ENCODE results near the gene HMGXB3.
A peak's percentile ranks its signal among the peaks of the same experiment; 100 is the strongest.

Gene HMGXB3

DNA sequence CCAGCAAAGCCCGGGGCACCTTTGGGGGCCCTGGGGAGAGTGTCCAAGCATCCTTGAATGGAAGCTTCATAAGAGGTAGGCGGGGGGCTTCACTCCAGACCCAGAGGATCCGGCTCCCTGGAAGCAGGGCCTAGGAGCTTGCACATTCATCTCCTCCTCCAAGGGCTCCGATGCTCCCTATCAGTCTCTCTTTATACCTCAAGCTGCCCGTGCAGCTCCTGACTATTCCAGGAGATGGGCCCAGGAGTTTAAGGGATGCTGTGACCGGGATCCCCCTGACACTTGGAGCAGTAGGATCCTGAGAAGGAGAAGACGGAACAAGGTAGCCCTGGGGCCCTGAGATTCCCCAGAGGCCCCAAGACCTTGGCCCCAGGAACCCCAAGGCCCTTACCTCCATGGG lies 59.9 kb downstream of the HMGXB3 start:
- no peaks in the 10 kb centered on the region for H3K36me3 Mint-ChIP-seq (ENCODE audit: low read depth)
- no peaks in the 10 kb centered on the region for H3K4me1 Mint-ChIP-seq (ENCODE audit: low read depth)
- no peaks in the 10 kb centered on the region for H3K27me3 Mint-ChIP-seq
- no peak overlapping the region for H3K4me3 Mint-ChIP-seq
- H3K9me3 Mint-ChIP-seq = no peaks in the 10 kb centered on the region
- no peak overlapping the region for H3K27ac Mint-ChIP-seq

- no peak overlapping the region for H3K4me3 Mint-ChIP-seq
- no peaks in the 10 kb centered on the region for H3K9me3 Mint-ChIP-seq
- no peaks in the 10 kb centered on the region for H3K4me1 Mint-ChIP-seq (ENCODE audit: low read depth)
- no peak overlapping the region for H3K27ac Mint-ChIP-seq
- no peaks in the 10 kb centered on the region for H3K36me3 Mint-ChIP-seq (ENCODE audit: low read depth)
- H3K27me3 Mint-ChIP-seq = no peaks in the 10 kb centered on the region
Observed at GRCh38 chr5:150061538-150061995, 61.0 kb downstream of the HMGXB3 start.

GRCh38 chr5:150062216-150062922 lies 61.8 kb downstream of the HMGXB3 start:
- no peaks in the 10 kb centered on the region for H3K36me3 Mint-ChIP-seq (ENCODE audit: low read depth)
- no peak overlapping the region for H3K4me3 Mint-ChIP-seq
- no peaks in the 10 kb centered on the region for H3K27me3 Mint-ChIP-seq
- no peaks in the 10 kb centered on the region for H3K9me3 Mint-ChIP-seq
- peaks cover 8% of the 10 kb centered on the region for H3K4me1 Mint-ChIP-seq (ENCODE audit: low read depth)
- H3K27ac Mint-ChIP-seq = no peak overlapping the region

DNA sequence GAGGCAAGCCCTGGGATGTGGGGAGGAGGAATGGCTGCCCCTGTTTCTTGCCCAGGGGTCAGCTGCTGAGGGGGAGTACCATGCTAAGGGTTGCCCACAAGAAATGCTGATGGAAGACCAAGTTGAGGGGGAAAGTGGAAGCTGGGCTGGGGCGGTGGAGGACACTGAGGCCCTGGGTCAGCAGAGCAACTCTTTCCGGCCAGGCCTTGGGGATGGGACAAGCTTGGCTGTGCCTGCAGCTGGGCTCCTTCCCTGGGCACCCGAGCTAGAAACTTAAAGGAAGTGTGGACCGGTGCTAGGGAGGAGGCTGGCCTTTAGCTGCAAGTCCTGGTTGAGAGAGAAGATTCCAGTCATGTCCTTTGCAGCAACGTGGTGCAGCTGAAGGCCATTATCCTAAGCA lies 63.1 kb downstream of the HMGXB3 start:
- H3K4me1 Mint-ChIP-seq (ENCODE audit: low read depth) = peaks cover 9% of the 10 kb centered on the region
- no peaks in the 10 kb centered on the region for H3K9me3 Mint-ChIP-seq
- H3K36me3 Mint-ChIP-seq (ENCODE audit: low read depth) = no peaks in the 10 kb centered on the region
- H3K27ac Mint-ChIP-seq = no peak overlapping the region
- no peak overlapping the region for H3K4me3 Mint-ChIP-seq
- no peaks in the 10 kb centered on the region for H3K27me3 Mint-ChIP-seq

DNA sequence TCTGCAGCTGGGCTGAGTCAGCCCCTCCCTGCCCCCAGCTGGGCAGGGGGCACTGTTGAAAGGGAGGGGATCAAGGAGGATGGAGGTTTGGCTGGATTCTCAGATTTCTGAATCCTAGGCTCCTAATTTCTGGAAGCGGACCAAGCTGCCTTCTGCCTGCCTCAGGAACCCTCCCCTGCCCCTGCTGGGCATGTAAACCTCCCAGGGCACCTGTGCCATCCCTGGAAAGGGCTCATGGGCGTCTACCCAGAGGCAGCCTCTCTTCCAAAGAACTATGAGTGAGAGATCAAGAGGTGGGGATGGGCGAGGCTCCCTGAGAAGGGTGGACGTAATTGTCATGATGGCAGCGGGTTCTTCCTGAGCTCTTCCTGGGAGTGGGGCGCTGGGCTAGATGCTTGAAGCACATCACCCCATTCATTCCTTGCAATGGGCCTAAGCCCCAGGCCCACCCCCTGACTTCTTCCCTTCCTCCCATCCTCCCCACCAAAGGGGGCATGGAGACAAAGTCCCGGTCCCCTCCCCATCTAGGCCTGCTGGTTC lies 64.2 kb downstream of the HMGXB3 start:
- Mint-ChIP-seq H3K4me3 (no peak overlapping the region), H3K27me3 (no peaks in the 10 kb centered on the region), H3K9me3 (no peaks in the 10 kb centered on the region), H3K27ac (no peak overlapping the region), H3K36me3 (ENCODE audit: low read depth) (no peaks in the 10 kb centered on the region), H3K4me1 (ENCODE audit: low read depth) (peaks cover 9% of the 10 kb centered on the region)

DNA sequence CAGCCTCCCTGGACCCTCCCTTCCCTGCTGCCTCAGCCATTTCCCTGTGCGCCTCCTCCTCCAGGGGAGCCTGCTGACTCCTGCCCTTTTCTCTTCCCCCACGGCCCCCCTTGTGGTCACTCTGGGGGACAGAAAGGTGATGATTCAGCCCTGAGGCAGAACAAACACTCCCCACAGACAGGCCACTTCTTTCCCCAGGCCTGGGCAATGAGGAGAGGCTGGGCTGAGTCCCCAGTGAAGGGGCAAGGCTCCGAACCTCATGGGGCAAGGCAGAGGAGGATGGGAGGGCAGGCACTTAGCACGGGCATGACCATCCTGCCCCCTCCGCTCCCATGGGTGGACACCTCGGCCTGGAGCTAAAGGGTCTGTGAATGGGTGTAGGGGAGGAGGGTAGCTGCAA lies 64.8 kb downstream of the HMGXB3 start:
- H3K4me1 Mint-ChIP-seq (ENCODE audit: low read depth) = peaks cover 9% of the 10 kb centered on the region
- no peaks in the 10 kb centered on the region for H3K36me3 Mint-ChIP-seq (ENCODE audit: low read depth)
- H3K27me3 Mint-ChIP-seq = no peaks in the 10 kb centered on the region
- H3K4me3 Mint-ChIP-seq = no peak overlapping the region
- no peak overlapping the region for H3K27ac Mint-ChIP-seq
- H3K9me3 Mint-ChIP-seq = no peaks in the 10 kb centered on the region

DNA sequence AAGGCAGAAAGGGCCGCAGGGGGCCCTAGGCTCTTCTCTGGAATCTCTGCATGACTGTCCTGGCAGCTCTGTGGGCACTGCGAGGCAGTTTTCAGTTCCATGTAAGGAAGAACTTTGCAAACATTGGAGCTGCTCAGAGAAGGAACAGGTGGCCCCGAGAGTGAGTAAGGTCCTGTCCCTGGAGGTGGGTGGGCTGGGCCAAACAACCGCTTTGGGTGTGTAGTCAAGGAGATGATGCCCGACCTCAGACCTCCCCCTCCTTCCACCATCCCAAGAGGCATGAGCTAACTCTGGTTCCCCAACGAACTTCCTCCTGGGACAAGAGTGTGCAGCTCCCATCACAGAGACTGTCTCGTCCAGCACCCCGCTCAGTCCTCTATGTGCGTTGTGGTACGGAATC lies 65.3 kb downstream of the HMGXB3 start:
- H3K36me3 Mint-ChIP-seq (ENCODE audit: low read depth) = no peaks in the 10 kb centered on the region
- H3K27ac Mint-ChIP-seq = peak overlapping the region; percentile 36
- H3K4me1 Mint-ChIP-seq (ENCODE audit: low read depth) = peaks cover 9% of the 10 kb centered on the region
- H3K27me3 Mint-ChIP-seq = no peaks in the 10 kb centered on the region
- H3K9me3 Mint-ChIP-seq = no peaks in the 10 kb centered on the region
- H3K4me3 Mint-ChIP-seq = no peak overlapping the region

DNA sequence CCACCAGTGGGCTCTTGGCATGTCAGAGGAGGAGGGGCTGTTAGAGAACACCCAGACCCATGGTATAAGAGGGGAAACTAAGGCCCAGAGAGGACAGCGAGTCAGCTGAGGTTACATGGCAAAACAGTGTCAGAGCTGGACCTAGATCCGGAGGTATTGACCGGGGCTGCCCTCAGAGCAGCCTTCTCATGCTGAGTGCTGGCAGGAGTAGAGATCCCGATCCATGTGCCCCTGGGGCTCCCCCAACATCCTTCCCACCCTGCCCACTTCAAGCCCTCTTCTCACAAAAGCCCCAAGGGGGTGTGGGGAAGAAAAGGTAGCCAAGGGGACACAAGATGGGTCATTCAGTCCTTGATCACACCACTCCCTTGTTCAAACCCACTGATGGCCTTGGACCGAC lies 65.9 kb downstream of the HMGXB3 start:
- Mint-ChIP-seq H3K9me3 (no peaks in the 10 kb centered on the region), H3K27me3 (no peaks in the 10 kb centered on the region), H3K36me3 (ENCODE audit: low read depth) (no peaks in the 10 kb centered on the region), H3K4me1 (ENCODE audit: low read depth) (peaks cover 9% of the 10 kb centered on the region), H3K27ac (peak overlapping the region; percentile 45), H3K4me3 (no peak overlapping the region)

- Mint-ChIP-seq H3K36me3 (ENCODE audit: low read depth) (no peaks in the 10 kb centered on the region), H3K27ac (peak overlapping the region; percentile 45), H3K9me3 (no peaks in the 10 kb centered on the region), H3K4me1 (ENCODE audit: low read depth) (peaks cover 9% of the 10 kb centered on the region), H3K4me3 (no peak overlapping the region), H3K27me3 (no peaks in the 10 kb centered on the region)
Observed at GRCh38 chr5:150066901-150067396, 66.4 kb downstream of the HMGXB3 start.

DNA sequence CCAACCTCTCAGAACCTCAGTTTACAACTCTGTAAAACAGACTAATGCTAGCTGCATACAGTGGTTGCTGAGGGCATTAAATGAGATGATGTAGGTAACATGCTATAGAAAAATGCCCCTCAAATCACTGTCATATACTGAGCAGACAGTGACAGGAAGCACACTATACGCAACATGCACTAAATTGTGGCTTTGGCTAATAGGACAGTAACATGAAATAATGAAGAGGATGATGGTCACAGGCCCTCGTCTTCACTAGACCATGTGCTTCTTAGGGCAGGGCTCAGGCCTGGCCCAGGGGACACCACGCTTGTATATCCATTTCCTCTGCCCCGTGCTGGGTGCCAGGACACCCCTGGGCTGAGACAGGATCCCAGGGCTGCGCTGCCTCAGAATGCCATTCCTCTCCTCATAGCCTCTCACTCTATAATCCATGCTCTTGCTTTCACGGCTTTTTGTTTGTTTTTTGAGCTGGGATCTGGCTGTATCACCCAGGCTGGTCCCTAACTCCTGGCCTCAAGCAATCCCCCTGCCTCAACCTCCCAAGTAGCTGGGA lies 66.9 kb downstream of the HMGXB3 start:
- H3K4me3 Mint-ChIP-seq = no peak overlapping the region
- H3K36me3 Mint-ChIP-seq (ENCODE audit: low read depth) = no peaks in the 10 kb centered on the region
- H3K27me3 Mint-ChIP-seq = no peaks in the 10 kb centered on the region
- no peak overlapping the region for H3K27ac Mint-ChIP-seq
- no peaks in the 10 kb centered on the region for H3K9me3 Mint-ChIP-seq
- H3K4me1 Mint-ChIP-seq (ENCODE audit: low read depth) = peaks cover 9% of the 10 kb centered on the region

GRCh38 chr5:150068071-150068470 lies 67.5 kb downstream of the HMGXB3 start:
- H3K27ac Mint-ChIP-seq = no peak overlapping the region
- H3K27me3 Mint-ChIP-seq = no peaks in the 10 kb centered on the region
- no peaks in the 10 kb centered on the region for H3K36me3 Mint-ChIP-seq (ENCODE audit: low read depth)
- H3K9me3 Mint-ChIP-seq = no peaks in the 10 kb centered on the region
- no peak overlapping the region for H3K4me3 Mint-ChIP-seq
- H3K4me1 Mint-ChIP-seq (ENCODE audit: low read depth) = peaks cover 9% of the 10 kb centered on the region

DNA sequence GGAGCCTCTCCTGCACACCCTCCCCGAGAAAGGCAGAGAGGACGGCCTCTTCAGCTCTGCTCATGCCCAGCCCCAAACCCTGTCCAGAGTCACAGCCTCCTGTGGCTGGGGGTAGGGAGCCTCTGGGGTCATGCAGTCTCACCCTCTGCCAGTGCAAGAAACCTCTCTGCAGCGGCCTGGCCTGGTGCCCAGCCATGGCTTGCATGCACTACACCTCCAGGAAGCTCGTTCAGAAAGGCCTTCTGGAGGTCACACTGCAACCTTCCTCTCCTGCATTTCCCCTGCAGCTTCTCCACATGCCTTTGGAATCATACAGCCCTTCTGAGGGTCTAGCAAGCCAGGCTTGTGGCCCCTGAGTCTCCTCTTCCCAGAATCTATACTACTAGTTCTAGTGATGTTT lies 67.9 kb downstream of the HMGXB3 start:
- Mint-ChIP-seq H3K36me3 (ENCODE audit: low read depth) (no peaks in the 10 kb centered on the region), H3K27ac (no peak overlapping the region), H3K27me3 (no peaks in the 10 kb centered on the region), H3K4me1 (ENCODE audit: low read depth) (peaks cover 9% of the 10 kb centered on the region), H3K4me3 (no peak overlapping the region), H3K9me3 (no peaks in the 10 kb centered on the region)

DNA sequence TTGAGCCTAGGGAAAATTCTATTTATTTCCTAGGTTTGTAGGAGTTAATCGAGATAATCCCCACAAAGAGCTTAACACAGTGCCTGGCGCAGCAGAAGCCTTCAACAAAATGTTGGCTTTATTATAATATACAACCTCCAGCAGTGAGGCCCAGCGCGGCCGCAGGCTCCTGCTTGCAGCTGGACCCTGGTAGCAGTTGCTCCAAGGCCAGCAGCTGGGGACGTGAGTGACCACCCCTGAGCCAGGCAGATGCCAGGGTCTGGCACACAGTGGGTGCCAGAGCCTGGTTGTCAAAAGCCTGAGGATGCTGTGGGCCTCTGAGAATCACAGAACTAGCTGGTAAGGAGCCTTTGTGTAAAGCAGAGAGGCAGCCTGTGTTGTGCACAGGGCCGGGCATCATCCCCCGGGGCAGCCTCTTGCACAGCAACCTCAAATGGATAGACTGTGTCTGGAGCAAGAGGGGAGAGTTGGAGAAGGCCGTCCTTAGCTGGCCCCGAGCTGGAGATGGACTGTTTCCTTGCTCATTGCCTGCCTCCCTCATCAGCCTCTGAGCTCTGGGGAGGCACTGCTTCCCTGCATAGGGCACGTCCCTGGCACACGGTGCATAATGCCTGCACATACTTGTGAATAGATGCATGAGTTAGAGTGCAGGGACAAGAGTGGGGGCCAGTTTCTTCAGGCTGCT lies 68.6 kb downstream of the HMGXB3 start:
- Mint-ChIP-seq H3K9me3 (no peaks in the 10 kb centered on the region), H3K27ac (no peak overlapping the region), H3K4me3 (no peak overlapping the region), H3K27me3 (no peaks in the 10 kb centered on the region), H3K4me1 (ENCODE audit: low read depth) (peaks cover 9% of the 10 kb centered on the region), H3K36me3 (ENCODE audit: low read depth) (no peaks in the 10 kb centered on the region)

DNA sequence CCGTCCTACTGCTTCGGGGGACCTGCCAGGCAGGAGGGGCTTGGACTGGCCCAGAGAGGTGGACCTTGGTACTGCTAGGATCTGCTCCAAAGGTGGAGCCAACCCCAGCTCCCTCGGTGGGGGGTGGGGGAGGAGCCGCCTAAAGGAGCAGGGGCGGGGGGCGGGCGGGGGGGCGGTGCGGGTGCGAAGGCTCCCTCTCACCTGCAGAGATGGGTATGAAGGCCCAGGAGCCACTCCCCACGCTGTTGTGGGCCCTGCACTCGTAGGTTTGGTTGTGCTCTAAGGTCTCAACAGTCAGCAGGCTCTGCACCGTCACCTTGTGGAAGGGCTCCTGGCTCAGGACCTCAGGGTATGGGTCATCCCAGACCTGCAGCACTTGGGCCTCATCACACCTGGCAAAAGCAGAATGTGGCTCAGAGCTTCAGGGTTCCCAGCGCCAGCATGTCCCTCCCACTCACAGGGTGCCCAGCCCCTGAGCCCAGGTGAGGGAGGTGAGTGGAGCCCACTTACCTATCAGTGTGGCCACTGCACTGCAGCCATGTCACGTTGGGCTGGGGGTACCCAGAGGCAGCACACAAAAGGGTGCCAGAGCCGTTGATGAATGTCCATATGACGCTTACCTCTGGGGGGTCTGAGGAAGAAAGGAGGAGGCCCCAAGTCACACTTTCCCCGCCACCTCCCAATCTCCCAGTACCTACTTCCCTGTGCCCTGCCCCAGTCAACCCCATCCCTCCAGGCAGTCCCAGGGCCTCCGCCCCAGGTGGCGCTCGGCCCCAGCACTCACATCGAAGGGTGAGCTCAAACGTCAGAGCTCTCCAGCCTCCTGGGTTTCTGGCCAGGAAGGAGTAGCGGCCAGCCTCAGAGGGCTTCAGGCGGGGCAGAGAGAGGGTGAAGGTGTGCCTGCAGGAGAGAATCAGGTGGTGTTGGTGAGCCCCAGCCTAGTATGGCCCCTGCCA lies 69.4 kb downstream of the HMGXB3 start:
- H3K36me3 Mint-ChIP-seq (ENCODE audit: low read depth) = no peaks in the 10 kb centered on the region
- no peaks in the 10 kb centered on the region for H3K9me3 Mint-ChIP-seq
- H3K4me3 Mint-ChIP-seq = no peak overlapping the region
- peaks cover 9% of the 10 kb centered on the region for H3K4me1 Mint-ChIP-seq (ENCODE audit: low read depth)
- H3K27me3 Mint-ChIP-seq = no peaks in the 10 kb centered on the region
- no peak overlapping the region for H3K27ac Mint-ChIP-seq

All from stimulated activated naive CD8-positive, alpha-beta T cell treated with anti-CD3 and anti-CD28 coated beads, Interleukin-15, Interleukin-2, amounts not matched to agents 100 ng/mL and 50 ng/mL, for 24 hours (primary cell).